ENCODE data around the gene ZNF789. TPM values are rescaled to one million over a fixed set of nuclear protein-coding genes. Genes with fewer than 3 reads are reported as not detected.

ZNF789 gene
- total and polyA plus RNA-seq, 8 donors, result 3.6 to 21.9 (median 4.8) TPM

DNA sequence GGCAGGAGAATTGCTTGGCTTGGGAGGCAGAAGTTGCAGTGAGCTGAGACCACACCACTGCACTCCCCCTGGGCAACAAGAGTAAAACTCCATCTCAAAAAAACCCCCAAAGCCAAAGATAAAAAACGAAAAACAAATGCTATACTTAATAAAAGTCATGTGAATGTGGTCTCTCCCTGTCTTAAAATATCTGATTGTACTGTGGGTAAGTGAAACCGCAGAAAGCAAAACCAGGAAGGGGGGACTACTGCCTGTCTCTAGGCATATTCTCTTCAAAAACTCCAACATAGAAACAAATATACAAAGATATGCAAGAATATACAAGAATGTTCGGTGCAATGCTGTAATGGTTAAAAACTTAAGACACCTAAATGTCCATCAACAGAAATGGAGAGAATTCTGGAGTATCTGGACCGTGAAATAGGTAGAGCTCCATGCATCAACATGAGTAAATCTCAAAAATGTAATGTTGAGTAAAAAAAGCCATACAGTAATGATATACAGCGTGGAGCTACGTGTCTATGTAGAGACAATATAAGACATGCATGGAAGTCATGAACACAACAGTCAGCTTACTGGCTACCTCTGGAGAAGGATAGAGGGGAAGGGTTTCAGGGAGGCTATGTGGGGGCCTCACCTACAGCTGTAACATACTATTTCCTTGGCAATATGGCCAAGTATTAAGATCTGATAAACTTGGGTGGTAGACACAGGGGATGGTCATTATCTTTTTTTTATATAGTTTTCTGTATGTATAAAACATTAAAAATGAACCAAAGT, 25.3 kb downstream of the ZNF789 start:
- intact Hi-C loops (cut with DNase I), result no loop called here
- Histone ChIP-seq H3K4me3 (peak overlapping the region; percentile 14 to 82 (median 76)), H3K27ac (no peak overlapping the region), H3K27me3 (no peaks in the 10 kb centered on the region), H3K9me3 (no peaks in the 10 kb centered on the region), H3K4me1 (peaks cover 0 to 15% (median 13%) of the 10 kb centered on the region in 3 donors), H3K36me3 (peaks cover 12 to 19% (median 12%) of the 10 kb centered on the region in 3 donors)
- DNase-seq (no peak), FAIRE-seq (no peak), ATAC-seq (no peak)
- TF ChIP-seq, protein P1, sequence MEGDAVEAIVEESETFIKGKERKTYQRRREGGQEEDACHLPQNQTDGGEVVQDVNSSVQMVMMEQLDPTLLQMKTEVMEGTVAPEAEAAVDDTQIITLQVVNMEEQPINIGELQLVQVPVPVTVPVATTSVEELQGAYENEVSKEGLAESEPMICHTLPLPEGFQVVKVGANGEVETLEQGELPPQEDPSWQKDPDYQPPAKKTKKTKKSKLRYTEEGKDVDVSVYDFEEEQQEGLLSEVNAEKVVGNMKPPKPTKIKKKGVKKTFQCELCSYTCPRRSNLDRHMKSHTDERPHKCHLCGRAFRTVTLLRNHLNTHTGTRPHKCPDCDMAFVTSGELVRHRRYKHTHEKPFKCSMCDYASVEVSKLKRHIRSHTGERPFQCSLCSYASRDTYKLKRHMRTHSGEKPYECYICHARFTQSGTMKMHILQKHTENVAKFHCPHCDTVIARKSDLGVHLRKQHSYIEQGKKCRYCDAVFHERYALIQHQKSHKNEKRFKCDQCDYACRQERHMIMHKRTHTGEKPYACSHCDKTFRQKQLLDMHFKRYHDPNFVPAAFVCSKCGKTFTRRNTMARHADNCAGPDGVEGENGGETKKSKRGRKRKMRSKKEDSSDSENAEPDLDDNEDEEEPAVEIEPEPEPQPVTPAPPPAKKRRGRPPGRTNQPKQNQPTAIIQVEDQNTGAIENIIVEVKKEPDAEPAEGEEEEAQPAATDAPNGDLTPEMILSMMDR (IDR thresholded peaks at IDR 0.05), result no peak
- 71 to 80% methylated on average over 6 of the region's 6 CpGs for WGBS, 2 donors

DNA sequence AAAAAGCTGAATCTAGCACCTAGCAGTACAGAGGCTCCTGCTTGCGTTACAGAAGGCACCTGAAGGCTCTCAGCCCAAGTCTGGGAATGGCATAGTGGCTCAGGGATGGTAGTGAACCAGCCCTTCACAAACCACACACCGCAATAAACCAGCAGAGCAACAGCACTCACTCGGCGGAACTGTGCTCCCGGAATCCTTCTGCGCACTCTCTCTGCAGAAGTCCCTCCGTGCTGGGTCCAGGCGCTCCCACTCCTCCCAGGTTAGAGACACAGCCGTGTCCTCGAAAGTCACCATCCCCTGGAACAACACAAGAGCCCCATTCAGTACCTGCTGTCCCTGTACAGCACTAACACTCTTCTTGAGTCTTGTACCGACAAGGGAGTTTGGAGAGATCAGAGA, 25.9 kb downstream of the ZNF789 start:
- Histone ChIP-seq H3K27me3 (no peaks in the 10 kb centered on the region), H3K4me1 (peaks cover 0 to 15% (median 13%) of the 10 kb centered on the region in 3 donors), H3K9me3 (no peaks in the 10 kb centered on the region), H3K36me3 (peaks cover 9 to 13% (median 9%) of the 10 kb centered on the region in 3 donors), H3K27ac (no peak overlapping the region), H3K4me3 (peak overlapping the region; percentile 14 to 82 (median 76))
- WGBS, 2 donors, result 57 to 62% methylated on average over 11 of the region's 11 CpGs
- ATAC-seq (no peak), DNase-seq (no peak), FAIRE-seq (no peak)
- TF ChIP-seq, protein P1 (IDR thresholded peaks at IDR 0.05), result no peak
- intact Hi-C loops (cut with DNase I), result no loop called here

DNA sequence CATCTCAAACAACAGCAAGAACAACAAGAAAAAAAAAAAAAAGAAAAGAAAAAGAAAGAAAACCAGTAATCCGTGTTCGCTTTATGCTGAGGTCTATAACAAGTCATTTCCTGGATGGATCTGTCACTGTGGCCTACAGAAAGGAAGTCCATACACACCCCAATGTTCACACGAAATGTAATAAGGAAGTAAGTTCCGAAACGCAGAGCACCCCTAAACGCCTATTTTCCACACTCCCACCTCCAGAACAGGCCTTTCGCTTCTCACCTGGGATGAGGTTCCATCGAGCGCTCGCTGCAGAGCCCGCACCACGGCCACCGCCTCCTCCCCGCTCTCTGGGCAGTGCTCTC, 26.7 kb downstream of the ZNF789 start:
- H3K4me3 ChIP-seq, result peak overlapping the region; percentile 70 to 82 (median 82)
- TF ChIP-seq, protein P1 (IDR thresholded peaks at IDR 0.05), result no peak
- intact Hi-C loops (cut with DNase I), result no loop called here
- FAIRE-seq (no peak), DNase-seq (no peak), ATAC-seq (peak in 3 of 4 donors; percentile 15 to 52 (median 25))
- H3K27me3 ChIP-seq, result no peaks in the 10 kb centered on the region
- WGBS, 2 donors, result 0 to 2% methylated on average over 14 of the region's 14 CpGs
- peaks cover 0 to 15% (median 13%) of the 10 kb centered on the region in 3 donors for H3K4me1 ChIP-seq
- H3K9me3 ChIP-seq, result no peaks in the 10 kb centered on the region
- H3K36me3 ChIP-seq, result peaks cover 1 to 5% (median 1%) of the 10 kb centered on the region in 3 donors
- peak overlapping the region; percentile 75 to 92 (median 86) for H3K27ac ChIP-seq

DNA sequence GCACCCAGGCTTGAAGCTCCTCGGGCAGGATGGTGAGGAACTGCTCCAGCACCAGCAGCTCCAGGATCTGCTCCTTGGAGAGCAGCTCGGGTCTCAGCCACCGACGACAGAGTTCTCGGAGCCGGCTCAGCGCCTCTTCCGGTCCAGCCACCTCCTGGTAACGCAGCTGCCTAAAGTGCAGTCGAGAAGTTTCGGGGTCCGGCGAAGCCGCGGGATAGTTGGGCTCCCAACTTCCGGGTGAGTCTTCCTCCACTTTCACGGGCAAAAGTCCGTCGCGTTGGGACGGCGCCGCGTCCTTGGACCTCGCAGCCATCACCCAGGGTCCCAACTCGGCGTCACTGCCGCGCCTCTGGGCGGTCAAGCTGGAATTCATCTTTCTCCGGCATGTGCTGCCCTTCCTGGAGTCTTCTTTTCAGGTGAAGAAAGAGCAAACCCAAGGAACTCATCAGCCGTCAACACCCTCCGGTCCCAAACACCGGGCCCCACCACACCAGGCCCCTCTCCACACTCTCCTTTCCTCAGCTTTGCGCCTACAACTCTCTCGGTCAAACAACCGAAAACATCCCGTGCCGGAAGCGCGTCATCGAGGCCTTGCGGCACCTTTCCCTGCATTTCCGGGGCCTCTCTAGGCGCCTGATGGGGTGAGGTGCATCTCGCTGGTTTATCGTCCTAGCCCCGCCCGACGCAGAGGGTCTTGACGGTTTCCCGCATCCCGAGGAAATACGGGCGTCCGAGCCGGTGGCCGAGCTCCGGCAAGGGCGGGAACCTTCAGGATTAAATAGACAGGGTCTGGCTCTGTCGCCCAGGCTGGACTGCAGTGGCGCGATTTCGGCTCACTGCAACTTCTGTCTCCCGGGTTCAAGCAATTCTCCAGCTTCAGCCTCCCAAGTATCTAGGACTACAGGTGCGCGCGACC, 27.3 kb downstream of the ZNF789 start, which contains the start of gene ZNF394:
ZNF394 (minus strand) TSS at position 561 of the 916 bp plus-strand sequence; CDS start at position 373, 188 bp downstream.
- Histone ChIP-seq H3K9me3 (no peaks in the 10 kb centered on the region), H3K4me3 (peak within 1 kb of the TSS; percentile 70 to 82 (median 82)), H3K27me3 (no peaks in the 10 kb centered on the region), H3K36me3 (peaks cover 0 to 3% (median 0%) of the 10 kb centered on the region in 3 donors), H3K4me1 (peaks cover 0 to 15% (median 13%) of the 10 kb centered on the region in 3 donors), H3K27ac (peak within 1 kb of the TSS; percentile 75 to 92 (median 86))
- DNase-seq, result peak; percentile 80 to 92 (median 88)
- 0 to 1% methylated on average over 67 to 68 of the region's 68 CpGs for WGBS, 2 donors
- ATAC-seq, result peak; percentile 57 to 77 (median 72)
- TF ChIP-seq, protein P1 (IDR thresholded peaks at IDR 0.05), result no peak
- FAIRE-seq, result no peak
- intact Hi-C loops (cut with DNase I), result no loop called here

All from pancreas (tissue), 10 donors.